Measurements from ENCODE around the gene WDR75.

Gene WDR75

DNA sequence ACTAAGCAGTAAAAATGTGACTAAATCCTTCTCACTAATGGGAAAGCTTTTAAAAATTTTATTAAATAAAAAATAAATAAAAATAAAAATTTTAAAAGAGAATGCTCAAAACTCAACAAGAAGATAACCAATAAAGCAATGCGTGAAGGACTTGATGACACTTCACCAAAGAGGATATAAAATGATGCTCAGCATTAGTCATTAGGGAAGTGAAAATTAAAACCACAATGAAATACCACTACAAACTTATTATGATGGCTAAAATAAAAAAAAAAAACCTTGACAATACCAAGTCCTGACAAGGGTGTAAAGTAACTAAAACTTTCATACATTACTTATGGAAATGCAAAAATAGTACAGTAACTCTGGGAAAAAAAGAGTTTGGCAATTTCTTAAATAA, 3.3 kb upstream of the WDR75 start:
- in situ Hi-C loops (cut with MboI; ENCODE audit: low pct_unique_long_range_greater_than_20kb, low sequenced_read_pairs, unreplicated experiment): no loop called here
- no peak for DNase-seq (ENCODE audit: low spot score)
- TF ChIP-seq, protein P1, sequence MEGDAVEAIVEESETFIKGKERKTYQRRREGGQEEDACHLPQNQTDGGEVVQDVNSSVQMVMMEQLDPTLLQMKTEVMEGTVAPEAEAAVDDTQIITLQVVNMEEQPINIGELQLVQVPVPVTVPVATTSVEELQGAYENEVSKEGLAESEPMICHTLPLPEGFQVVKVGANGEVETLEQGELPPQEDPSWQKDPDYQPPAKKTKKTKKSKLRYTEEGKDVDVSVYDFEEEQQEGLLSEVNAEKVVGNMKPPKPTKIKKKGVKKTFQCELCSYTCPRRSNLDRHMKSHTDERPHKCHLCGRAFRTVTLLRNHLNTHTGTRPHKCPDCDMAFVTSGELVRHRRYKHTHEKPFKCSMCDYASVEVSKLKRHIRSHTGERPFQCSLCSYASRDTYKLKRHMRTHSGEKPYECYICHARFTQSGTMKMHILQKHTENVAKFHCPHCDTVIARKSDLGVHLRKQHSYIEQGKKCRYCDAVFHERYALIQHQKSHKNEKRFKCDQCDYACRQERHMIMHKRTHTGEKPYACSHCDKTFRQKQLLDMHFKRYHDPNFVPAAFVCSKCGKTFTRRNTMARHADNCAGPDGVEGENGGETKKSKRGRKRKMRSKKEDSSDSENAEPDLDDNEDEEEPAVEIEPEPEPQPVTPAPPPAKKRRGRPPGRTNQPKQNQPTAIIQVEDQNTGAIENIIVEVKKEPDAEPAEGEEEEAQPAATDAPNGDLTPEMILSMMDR (IDR thresholded peaks at IDR 0.05; ENCODE audit: extremely low read depth, insufficient read depth, missing control alignments): no peak

DNA sequence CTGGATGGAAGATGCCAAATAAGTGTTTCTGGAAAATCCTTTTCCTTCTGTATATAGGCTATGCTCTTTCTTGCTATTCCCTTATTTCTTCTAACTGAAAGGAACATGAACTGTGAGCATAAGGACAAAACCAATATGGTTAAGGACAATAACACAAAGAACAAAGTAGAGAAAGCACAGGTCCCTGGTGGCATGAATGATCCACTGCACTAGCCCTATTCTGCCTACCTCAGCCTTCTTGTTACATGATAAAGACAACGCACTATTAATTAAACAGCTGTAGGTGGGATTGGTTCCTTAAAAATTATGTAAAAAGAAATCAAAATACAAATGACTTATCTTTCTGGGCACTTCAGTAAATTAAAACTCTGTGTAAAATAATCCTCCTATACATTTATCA, 1.9 kb upstream of the WDR75 start:
- TF ChIP-seq, protein P1 (IDR thresholded peaks at IDR 0.05; ENCODE audit: extremely low read depth, insufficient read depth, missing control alignments): no peak
- DNase-seq (ENCODE audit: low spot score): no peak
- in situ Hi-C loops (cut with MboI; ENCODE audit: low pct_unique_long_range_greater_than_20kb, low sequenced_read_pairs, unreplicated experiment): no loop called here

DNA sequence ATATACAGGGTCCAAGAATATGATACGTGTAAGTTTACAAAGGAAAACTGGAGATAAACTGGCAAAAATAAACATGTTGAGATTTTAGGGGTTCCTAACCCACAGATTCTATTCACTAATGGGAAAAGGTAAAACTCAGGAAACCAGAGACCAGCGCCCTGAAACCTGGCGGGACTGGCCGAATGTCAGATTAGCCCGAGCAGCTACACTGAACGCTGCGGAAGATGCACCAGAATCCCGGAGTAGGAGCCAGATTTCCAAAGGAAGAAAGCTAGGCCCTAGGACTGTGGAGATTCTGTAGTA, 679 bp upstream of the WDR75 start:
- TF ChIP-seq, protein P1 (IDR thresholded peaks at IDR 0.05; ENCODE audit: extremely low read depth, insufficient read depth, missing control alignments): no peak
- in situ Hi-C loops (cut with MboI; ENCODE audit: low pct_unique_long_range_greater_than_20kb, low sequenced_read_pairs, unreplicated experiment): no loop called here
- DNase-seq (ENCODE audit: low spot score): no peak

DNA sequence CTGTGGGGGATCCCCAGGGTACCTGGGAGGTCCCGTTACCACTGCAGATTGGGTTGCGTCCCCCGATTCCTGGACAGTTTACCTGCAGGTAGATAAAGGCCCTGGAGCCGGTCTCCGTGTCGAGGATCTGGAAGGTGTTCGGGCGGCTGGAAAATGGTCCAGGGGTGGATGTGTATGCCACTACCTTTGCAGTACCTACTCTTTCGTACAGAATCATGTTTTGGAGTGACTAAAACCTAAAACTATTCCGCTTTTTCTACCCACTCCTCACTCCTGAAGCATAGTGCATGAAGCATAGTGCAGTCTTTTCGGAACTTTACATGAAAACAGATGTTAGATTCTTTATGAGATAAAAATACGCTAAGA, 418 bp downstream of the WDR75 start:
- in situ Hi-C loops (cut with MboI; ENCODE audit: low pct_unique_long_range_greater_than_20kb, low sequenced_read_pairs, unreplicated experiment): no loop called here
- no peak for DNase-seq (ENCODE audit: low spot score)
- TF ChIP-seq, protein P1 (IDR thresholded peaks at IDR 0.05; ENCODE audit: extremely low read depth, insufficient read depth, missing control alignments): no peak

DNA sequence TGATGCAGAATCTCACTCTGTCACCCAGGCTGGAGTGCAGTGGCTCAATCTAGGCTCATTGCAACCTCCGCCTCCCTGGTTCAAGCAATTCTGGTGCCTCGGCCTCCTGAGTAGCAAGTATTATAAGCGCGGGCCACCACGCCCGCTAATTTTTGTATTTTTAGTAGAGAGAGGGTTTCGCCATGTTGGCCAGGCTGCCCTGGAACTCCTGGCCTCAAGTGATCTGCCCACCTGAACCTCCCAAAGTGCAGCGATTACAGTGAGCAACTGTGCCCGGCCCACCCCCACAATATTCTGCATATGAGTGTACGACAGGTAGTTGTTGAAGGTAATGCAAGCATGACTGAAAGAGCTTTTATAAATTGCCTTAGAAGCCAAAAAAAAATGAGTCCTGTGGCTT, 1.2 kb downstream of the WDR75 start:
- DNase-seq (ENCODE audit: low spot score): no peak

DNA sequence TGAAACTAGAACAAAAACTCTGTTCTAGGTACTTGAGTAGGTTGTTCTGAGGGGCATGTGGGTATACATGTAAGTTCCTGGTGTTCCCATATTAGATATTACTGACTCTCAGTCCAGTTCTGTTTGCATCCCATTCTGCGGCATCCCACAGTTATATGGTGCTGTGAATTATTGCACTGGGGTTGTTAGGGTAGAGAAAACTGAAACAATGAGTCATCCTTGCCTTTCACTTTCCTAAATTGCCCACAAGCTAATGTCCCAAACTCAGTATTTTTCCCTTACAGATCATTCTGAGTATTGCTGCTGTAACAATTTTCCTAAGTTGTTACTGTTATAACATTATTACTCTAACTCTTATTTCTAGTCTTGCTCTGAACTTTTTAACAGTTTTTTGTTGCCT, 3.0 kb downstream of the WDR75 start:
- DNase-seq (ENCODE audit: low spot score): peak; percentile 16
- in situ Hi-C loops (cut with MboI; ENCODE audit: low pct_unique_long_range_greater_than_20kb, low sequenced_read_pairs, unreplicated experiment): no loop called here

More for the DNA sequence above, 1.2 kb downstream of the WDR75 start:
- TF ChIP-seq, protein P1 (IDR thresholded peaks at IDR 0.05; ENCODE audit: extremely low read depth, insufficient read depth, missing control alignments): no peak
- in situ Hi-C loops (cut with MboI; ENCODE audit: low pct_unique_long_range_greater_than_20kb, low sequenced_read_pairs, unreplicated experiment): no loop called here

More for the DNA sequence above, 3.0 kb downstream of the WDR75 start:
- TF ChIP-seq, protein P1 (IDR thresholded peaks at IDR 0.05; ENCODE audit: extremely low read depth, insufficient read depth, missing control alignments): no peak
